Upper lobe of right lung (tissue), 1 donor: ENCODE data around the gene AKR1C1. TPM values are rescaled to one million over a fixed set of nuclear protein-coding genes. Genes with fewer than 3 reads are reported as not detected.
"Not testable (repeated sequence)": the region's sequence is repeated elsewhere in the genome, so short reads cannot be mapped to it uniquely, and the experiment has no call there.

Experiments
- ATAC-seq: fragments of 200-7000 bp; cut with Tn5 transposase; one replicate; pipeline ENCODE4 v1.9.1; 2020; ENCODE audit warnings: mild to moderate bottlenecking, moderate library complexity
- DNase-seq: peaks from one replicate; pipeline ENCODE4 v3.0.0-alpha.2; 2020
- H3K27ac ChIP-seq: fragments of 200-600 bp; one replicate; pipeline ENCODE4 v1.8.0; 2022
- H3K27me3 ChIP-seq: fragments of 200-600 bp; one replicate; pipeline ENCODE4 v1.8.0; 2022; ENCODE audit warnings: mild to moderate bottlenecking
- H3K36me3 ChIP-seq: fragments of 200-600 bp; one replicate; pipeline ENCODE4 v1.8.0; 2022
- H3K4me1 ChIP-seq: fragments of 200-600 bp; one replicate; pipeline ENCODE4 v1.8.0; 2022
- H3K4me3 ChIP-seq: fragments of 200-600 bp; one replicate; pipeline ENCODE4 v1.8.0; 2022; ENCODE audit warnings: mild to moderate bottlenecking
- H3K9me3 ChIP-seq: fragments of 200-600 bp; one replicate; pipeline ENCODE4 v1.8.0; 2022
- CTCF ChIP-seq: fragments of 200-600 bp; IDR thresholded peaks from one replicate; pipeline ENCODE4 v1.8.0; 2022; ENCODE audit warnings: antibody characterized with exemption
- intact Hi-C: fragments of 100-400 bp; cut with DNase I; formaldehyde crosslinking; loops from one replicate; pipeline ENCODE4 v1.11.0; 2022
- total RNA-seq: library from RNA; stranded (reverse); fragmentation: NEBNext Ultra II Directional; extraction: Animal tissue kit (Norgen Biotek cat#: 25700); gene quantifications from one replicate; pipeline ENCODE4 v1.2.1, GENCODE V29; 2021
- donor health status: DM: no; HTN: yes; CAD: no; lungs with severe emphysema.

Gene AKR1C1
- total RNA-seq, 1 donor from 2014 or later: 42.0 TPM

- H3K4me1 ChIP-seq, H3K27ac ChIP-seq, intact Hi-C loops, DNase-seq, H3K9me3 ChIP-seq, H3K4me3 ChIP-seq, H3K36me3 ChIP-seq, ATAC-seq, H3K27me3 ChIP-seq: not testable (repeated sequence)
Measured at GRCh38 chr10:4967189-4967588, 4.0 kb downstream of the AKR1C1 start.

- H3K27me3 ChIP-seq, intact Hi-C loops, H3K4me3 ChIP-seq, H3K4me1 ChIP-seq, ATAC-seq, H3K9me3 ChIP-seq, DNase-seq, H3K27ac ChIP-seq: not testable (repeated sequence)
- peaks cover 12% of the 10 kb centered on the region for H3K36me3 ChIP-seq
Measured at GRCh38 chr10:4969289-4969688, 6.1 kb downstream of the AKR1C1 start.

- H3K27me3 ChIP-seq, H3K4me3 ChIP-seq, intact Hi-C loops, H3K4me1 ChIP-seq, H3K27ac ChIP-seq, H3K9me3 ChIP-seq, DNase-seq, ATAC-seq: not testable (repeated sequence)
- H3K36me3 ChIP-seq: peaks cover 12% of the 10 kb centered on the region
Measured at GRCh38 chr10:4970362-4970761, 7.1 kb downstream of the AKR1C1 start.

GRCh38 chr10:4972369-4973142 lies 9.3 kb downstream of the AKR1C1 start:
- H3K27ac ChIP-seq, H3K9me3 ChIP-seq, ATAC-seq, DNase-seq, H3K27me3 ChIP-seq, intact Hi-C loops, H3K4me3 ChIP-seq, H3K4me1 ChIP-seq: not testable (repeated sequence)
- H3K36me3 ChIP-seq: peaks cover 12% of the 10 kb centered on the region

DNA sequence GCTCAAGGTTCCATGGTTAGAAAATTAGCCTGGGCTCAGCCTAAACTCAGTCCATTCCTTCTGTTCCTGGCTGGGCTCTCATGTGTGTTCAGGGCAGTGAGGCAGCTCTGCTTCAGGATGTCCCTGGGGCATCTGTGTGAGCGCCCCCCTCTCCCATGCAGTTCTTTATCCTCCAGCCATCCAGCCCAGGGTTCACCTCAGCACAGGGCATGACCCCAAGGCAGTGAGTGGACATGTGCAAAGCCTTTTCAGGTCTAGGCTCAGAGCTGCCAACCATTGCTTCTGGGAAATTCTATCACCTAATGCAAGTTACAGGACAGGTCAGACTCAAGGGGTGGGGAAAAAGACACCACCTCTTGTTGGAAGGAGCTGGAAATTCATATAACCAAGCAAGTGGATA lies 10.1 kb downstream of the AKR1C1 start:
- DNase-seq, H3K4me3 ChIP-seq, H3K9me3 ChIP-seq, H3K27me3 ChIP-seq, H3K27ac ChIP-seq, intact Hi-C loops, ATAC-seq, H3K4me1 ChIP-seq: not testable (repeated sequence)
- peaks cover 12% of the 10 kb centered on the region for H3K36me3 ChIP-seq

DNA sequence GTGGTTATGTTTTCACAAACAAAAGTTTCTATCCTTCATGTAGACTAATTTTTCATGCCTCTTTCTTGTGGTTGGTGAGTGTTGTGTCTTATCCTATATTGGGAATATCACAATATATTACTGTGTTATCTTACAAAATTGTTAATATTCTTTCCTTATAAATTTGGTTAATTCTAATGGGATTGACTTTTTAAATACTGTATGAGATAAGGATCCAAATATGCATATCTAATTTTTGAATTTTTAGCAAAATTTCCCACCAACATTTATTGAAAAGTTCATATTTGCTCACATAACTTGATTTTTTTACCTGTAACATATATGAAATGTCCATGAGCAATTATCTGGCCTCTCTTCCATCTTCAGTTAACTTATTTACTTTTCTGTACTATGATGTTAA lies 11.2 kb downstream of the AKR1C1 start:
- H3K27me3 ChIP-seq, DNase-seq, H3K4me3 ChIP-seq, H3K4me1 ChIP-seq, H3K27ac ChIP-seq, H3K9me3 ChIP-seq, H3K36me3 ChIP-seq, intact Hi-C loops, ATAC-seq: not testable (repeated sequence)

DNA sequence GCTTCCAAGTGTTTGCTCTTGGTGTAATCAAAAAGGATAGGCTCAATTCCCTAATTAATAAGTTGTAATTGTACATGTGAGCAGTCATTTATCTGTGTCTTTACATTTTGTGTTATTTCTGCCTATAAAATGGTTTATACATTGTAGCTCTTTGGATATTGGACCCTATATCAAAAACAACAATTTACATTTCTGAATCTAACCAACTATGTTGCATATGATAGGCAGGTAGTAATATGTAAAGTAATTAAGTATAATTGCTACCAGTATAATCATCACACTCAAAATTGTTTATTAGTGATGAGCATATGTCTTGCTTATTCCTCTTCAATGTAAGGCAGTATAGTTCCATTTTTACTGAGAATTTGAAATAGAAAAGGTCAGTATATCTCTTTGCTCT lies 13.8 kb downstream of the AKR1C1 start:
- DNase-seq: no peak

DNA sequence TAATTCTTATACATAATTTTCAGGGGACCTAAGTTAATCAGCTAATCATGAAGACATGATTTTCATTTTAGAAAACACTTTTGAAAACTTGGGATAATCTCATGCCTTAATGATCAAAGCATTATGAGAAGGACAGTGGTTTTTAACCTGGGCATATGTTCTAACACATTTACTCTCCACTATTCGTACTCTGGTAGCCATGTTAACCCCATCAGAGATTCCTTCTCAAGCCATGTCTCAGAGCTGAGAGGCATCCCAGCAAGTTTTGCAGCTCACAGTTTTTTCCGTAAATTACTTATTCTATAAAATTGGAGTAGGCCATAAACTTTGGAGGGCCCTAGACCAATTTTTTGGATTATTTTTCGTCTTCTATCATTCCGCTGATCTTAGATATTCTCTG lies 15.7 kb downstream of the AKR1C1 start:
- no peak for TF ChIP-seq CTCF
- H3K36me3 ChIP-seq: no peaks in the 10 kb centered on the region
- ATAC-seq: no peak
- peaks cover 7% of the 10 kb centered on the region for H3K4me1 ChIP-seq
- no peak for DNase-seq
- H3K27ac ChIP-seq: no peak overlapping the region
- no peaks in the 10 kb centered on the region for H3K27me3 ChIP-seq
- H3K4me3 ChIP-seq: no peak overlapping the region
- intact Hi-C loops: no loop called here
- H3K9me3 ChIP-seq: no peaks in the 10 kb centered on the region

More for the DNA sequence above, 13.8 kb downstream of the AKR1C1 start:
- no peak for ATAC-seq
- peaks cover 5% of the 10 kb centered on the region for H3K36me3 ChIP-seq
- no peak for TF ChIP-seq CTCF
- H3K9me3 ChIP-seq: no peaks in the 10 kb centered on the region
- H3K4me1 ChIP-seq: peaks cover 7% of the 10 kb centered on the region
- no peaks in the 10 kb centered on the region for H3K27me3 ChIP-seq
- H3K27ac ChIP-seq: no peak overlapping the region
- intact Hi-C loops: no loop called here
- H3K4me3 ChIP-seq: no peak overlapping the region

GRCh38 chr10:4980793-4981192 lies 17.6 kb downstream of the AKR1C1 start:
- no peak overlapping the region for H3K4me3 ChIP-seq
- no peak overlapping the region for H3K27ac ChIP-seq
- intact Hi-C loops: no loop called here
- peaks cover 10% of the 10 kb centered on the region for H3K4me1 ChIP-seq
- ATAC-seq (no peak), DNase-seq (no peak)
- no peaks in the 10 kb centered on the region for H3K27me3 ChIP-seq
- no peak for TF ChIP-seq CTCF
- H3K36me3 ChIP-seq: no peaks in the 10 kb centered on the region
- H3K9me3 ChIP-seq: no peaks in the 10 kb centered on the region
